DOHH2 (cell line): Measurements from ENCODE around the gene CAMK2D.
A peak's percentile ranks its signal among the peaks of the same experiment; 100 is the strongest.

Experiments
- H3F3A ChIP-seq: fragments of 200-600 bp; sonication (generic), shearing (Covaris generic); 2 replicates; pipeline ENCODE4 v1.6.0; 2016; ENCODE audit warnings: antibody characterized with exemption, mild to moderate bottlenecking; ENCODE audit not compliant: control insufficient read depth, insufficient read depth
- H3K27ac ChIP-seq: fragments of 200-600 bp; sonication (generic); 2 replicates; pipeline ENCODE4 v1.5.1; 2014; ENCODE audit warnings: low read depth, mild to moderate bottlenecking, low read length, moderate library complexity
- H3K27me3 ChIP-seq: fragments of 200-600 bp; sonication (generic); 2 replicates; pipeline ENCODE4 v1.6.1; 2014; ENCODE audit warnings: mild to moderate bottlenecking, low read length, mixed read lengths; ENCODE audit not compliant: control insufficient read depth
- H3K36me3 ChIP-seq: fragments of 200-600 bp; sonication (generic); 2 replicates; pipeline ENCODE4 v1.6.1; 2014; ENCODE audit warnings: mild to moderate bottlenecking, low read length, moderate library complexity, mixed read lengths; ENCODE audit not compliant: control insufficient read depth
- H3K4me1 ChIP-seq: fragments of 200-600 bp; sonication (generic); 2 replicates; pipeline ENCODE4 v1.6.1; 2014; ENCODE audit warnings: mild to moderate bottlenecking, low read length, mixed read lengths; ENCODE audit not compliant: control insufficient read depth
- H3K4me2 ChIP-seq: fragments of 200-600 bp; sonication (generic); 2 replicates; pipeline ENCODE4 v1.6.0; 2014; ENCODE audit warnings: mild to moderate bottlenecking, low read length, moderate library complexity
- H3K4me3 ChIP-seq: fragments of 200-600 bp; sonication (generic); 2 replicates; pipeline ENCODE4 v1.5.1; 2014; ENCODE audit warnings: mild to moderate bottlenecking, low read length, mixed read lengths
- H3K79me2 ChIP-seq: fragments of 200-600 bp; sonication (generic); 2 replicates; pipeline ENCODE4 v1.6.1; 2014; ENCODE audit warnings: mild to moderate bottlenecking, low read length, mixed read lengths; ENCODE audit not compliant: control insufficient read depth
- H3K9me2 ChIP-seq: fragments of 200-600 bp; sonication (generic); replicated peaks from 2 replicates; pipeline ENCODE4 v1.6.1; 2014; ENCODE audit warnings: mild to moderate bottlenecking, low read length, mixed read lengths; ENCODE audit not compliant: control insufficient read depth
- H3K9me3 ChIP-seq: fragments of 200-600 bp; sonication (generic); 2 replicates; pipeline ENCODE4 v1.6.1; 2014; ENCODE audit warnings: antibody characterized with exemption, low read length, mixed read lengths; ENCODE audit not compliant: control insufficient read depth, insufficient read depth
- H4K20me1 ChIP-seq: fragments of 200-600 bp; sonication (generic); 2 replicates; pipeline ENCODE4 v1.6.0; 2014; ENCODE audit warnings: low read depth, mild to moderate bottlenecking, antibody characterized with exemption, low read length, moderate library complexity; ENCODE audit not compliant: control insufficient read depth, insufficient read depth
- EZH2phosphoT487 ChIP-seq: fragments of 200-600 bp; sonication (generic); IDR thresholded peaks from 2 replicates; pipeline ENCODE4 v1.6.1; 2017; ENCODE audit warnings: borderline replicate concordance, mild to moderate bottlenecking, antibody characterized with exemption, low read length, moderate library complexity, mixed read lengths
- TF ChIP-seq, protein P1 (sequence below): fragments of 200-600 bp; sonication (generic); IDR thresholded peaks from one replicate; pipeline ENCODE4 v1.5.1; 2014; ENCODE audit warnings: antibody characterized with exemption, mild to moderate bottlenecking, low read depth, low read length; ENCODE audit not compliant: poor library complexity, severe bottlenecking

Gene CAMK2D

DNA sequence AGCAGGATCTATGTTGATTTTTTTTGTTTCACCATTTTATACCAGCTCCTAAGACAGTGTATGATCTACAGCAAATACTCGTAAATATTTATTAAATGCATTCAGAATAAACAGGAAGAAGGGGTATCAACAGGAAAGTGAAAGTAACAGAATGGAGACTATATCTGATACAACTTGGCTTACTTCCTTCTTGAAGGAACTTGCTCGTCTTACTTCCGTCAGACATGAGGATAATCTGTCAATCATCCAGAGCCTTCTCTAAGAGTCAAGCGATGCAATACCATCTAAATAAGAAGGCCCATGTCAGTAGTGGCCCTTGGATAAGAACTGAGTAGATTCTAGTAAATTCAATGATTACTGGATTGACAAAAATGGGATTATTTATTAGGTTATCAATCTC is 84.2 kb downstream of the CAMK2D start:
- H3K9me2 ChIP-seq, result no peaks in the 10 kb centered on the region
- H3K4me2 ChIP-seq, result peak overlapping the region; percentile 18
- H3K27me3 ChIP-seq, result no peaks in the 10 kb centered on the region
- H3K4me1 ChIP-seq, result peaks cover 73% of the 10 kb centered on the region
- H3F3A ChIP-seq, result peaks cover 3% of the 10 kb centered on the region; the same call in 1 of the 2 replicates
- H3K4me3 ChIP-seq, result no peak overlapping the region
- H4K20me1 ChIP-seq, result 0 out of 2 replicates have a peak, but pooled peaks cover 6% of the 10 kb centered on the region
- H3K79me2 ChIP-seq, result peaks cover 90% of the 10 kb centered on the region
- peaks cover 85% of the 10 kb centered on the region for H3K36me3 ChIP-seq
- no peak for TF ChIP-seq EZH2phosphoT487
- TF ChIP-seq, protein P1, sequence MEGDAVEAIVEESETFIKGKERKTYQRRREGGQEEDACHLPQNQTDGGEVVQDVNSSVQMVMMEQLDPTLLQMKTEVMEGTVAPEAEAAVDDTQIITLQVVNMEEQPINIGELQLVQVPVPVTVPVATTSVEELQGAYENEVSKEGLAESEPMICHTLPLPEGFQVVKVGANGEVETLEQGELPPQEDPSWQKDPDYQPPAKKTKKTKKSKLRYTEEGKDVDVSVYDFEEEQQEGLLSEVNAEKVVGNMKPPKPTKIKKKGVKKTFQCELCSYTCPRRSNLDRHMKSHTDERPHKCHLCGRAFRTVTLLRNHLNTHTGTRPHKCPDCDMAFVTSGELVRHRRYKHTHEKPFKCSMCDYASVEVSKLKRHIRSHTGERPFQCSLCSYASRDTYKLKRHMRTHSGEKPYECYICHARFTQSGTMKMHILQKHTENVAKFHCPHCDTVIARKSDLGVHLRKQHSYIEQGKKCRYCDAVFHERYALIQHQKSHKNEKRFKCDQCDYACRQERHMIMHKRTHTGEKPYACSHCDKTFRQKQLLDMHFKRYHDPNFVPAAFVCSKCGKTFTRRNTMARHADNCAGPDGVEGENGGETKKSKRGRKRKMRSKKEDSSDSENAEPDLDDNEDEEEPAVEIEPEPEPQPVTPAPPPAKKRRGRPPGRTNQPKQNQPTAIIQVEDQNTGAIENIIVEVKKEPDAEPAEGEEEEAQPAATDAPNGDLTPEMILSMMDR, result no peak
- H3K27ac ChIP-seq, result no peak overlapping the region; the same call in 1 of the 2 replicates
- 0 out of 2 replicates have a peak, but pooled peaks cover 3% of the 10 kb centered on the region for H3K9me3 ChIP-seq

DNA sequence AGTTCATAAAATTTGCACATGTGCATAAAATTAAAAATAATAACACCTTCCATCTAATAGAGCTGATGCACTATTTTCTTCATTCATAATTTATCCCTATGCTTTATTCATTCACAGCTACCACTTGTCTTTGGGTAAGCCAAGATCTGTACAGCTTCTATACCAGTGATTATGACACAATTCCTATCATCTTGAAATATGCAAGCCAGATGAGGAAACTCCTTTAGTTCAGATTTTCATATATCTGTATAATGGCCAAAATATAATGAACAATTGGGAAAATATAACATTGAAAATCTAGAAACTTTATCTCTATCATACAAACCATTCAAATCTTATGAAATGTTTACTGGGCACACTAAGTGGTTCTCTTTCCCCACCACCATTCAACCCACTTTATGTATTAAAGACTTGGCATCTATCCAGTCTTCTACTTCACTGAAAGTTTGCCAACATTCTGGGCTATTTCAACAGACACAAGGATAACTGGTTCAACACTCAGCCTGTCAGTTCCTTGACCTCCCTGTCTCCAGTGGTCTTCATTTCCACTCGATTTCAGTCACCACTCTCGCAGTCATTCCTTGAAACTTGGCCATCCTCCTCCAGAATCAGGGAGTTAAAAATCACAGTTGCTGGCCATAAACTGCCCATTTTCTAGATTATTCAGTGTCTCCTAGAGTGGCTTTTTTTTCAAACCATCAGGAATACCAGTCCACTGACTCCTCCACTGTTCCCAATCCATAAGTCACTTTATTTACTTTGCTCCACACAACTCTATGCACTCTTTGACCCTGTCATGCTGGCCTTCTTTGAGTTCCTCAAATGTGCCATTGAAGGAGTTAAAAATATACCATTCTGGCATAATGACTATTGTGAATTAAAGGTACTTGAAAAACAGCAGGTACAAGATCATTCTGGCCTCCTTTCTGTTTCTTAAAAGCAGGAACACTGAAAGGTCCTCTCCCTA is 85.5 kb downstream of the CAMK2D start:
- Histone ChIP-seq H3K4me2 (no peak overlapping the region), H3K27ac (no peak overlapping the region)

DNA sequence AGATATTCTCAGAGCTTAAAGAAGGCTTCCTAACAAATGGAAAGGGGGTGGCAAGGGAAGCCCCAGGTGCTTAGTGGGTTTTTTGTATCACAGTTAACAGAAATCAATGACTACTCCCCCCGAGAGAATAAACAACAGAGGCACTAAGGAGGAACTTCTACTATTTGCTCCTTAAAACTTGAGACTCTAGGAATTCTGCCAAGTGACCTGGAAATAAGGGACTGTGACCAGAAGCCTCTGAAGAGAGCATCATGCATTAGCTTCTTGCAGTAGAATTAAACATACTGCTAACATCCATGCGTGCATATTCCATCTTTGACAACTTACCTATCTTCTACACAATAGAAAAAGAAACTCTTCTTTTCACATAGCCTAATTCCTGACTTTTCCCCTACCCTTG is 86.8 kb downstream of the CAMK2D start:
- no peak overlapping the region for H3K27ac ChIP-seq
- peaks cover 82% of the 10 kb centered on the region for H3K36me3 ChIP-seq
- no peak overlapping the region for H3K4me3 ChIP-seq
- peaks cover 88% of the 10 kb centered on the region for H3K79me2 ChIP-seq
- no peaks in the 10 kb centered on the region for H3K27me3 ChIP-seq
- H3K9me3 ChIP-seq, result no peaks in the 10 kb centered on the region
- peaks cover 64% of the 10 kb centered on the region for H3K4me1 ChIP-seq
- H3F3A ChIP-seq, result peaks cover 3% of the 10 kb centered on the region; the same call in 1 of the 2 replicates
- 0 out of 2 replicates have a peak, but pooled peaks cover 6% of the 10 kb centered on the region for H4K20me1 ChIP-seq
- H3K4me2 ChIP-seq, result no peak overlapping the region
- no peaks in the 10 kb centered on the region for H3K9me2 ChIP-seq
- TF ChIP-seq, protein P1, result no peak
- no peak for TF ChIP-seq EZH2phosphoT487

More for the DNA sequence above, 85.5 kb downstream of the CAMK2D start:
- H3F3A ChIP-seq, result peaks cover 3% of the 10 kb centered on the region; the same call in 1 of the 2 replicates
- no peaks in the 10 kb centered on the region for H3K27me3 ChIP-seq
- H3K4me3 ChIP-seq, result no peak overlapping the region
- H3K4me1 ChIP-seq, result peaks cover 73% of the 10 kb centered on the region
- H3K9me2 ChIP-seq, result no peaks in the 10 kb centered on the region
- H3K9me3 ChIP-seq, result no peaks in the 10 kb centered on the region
- H3K36me3 ChIP-seq, result peaks cover 85% of the 10 kb centered on the region
- no peak for TF ChIP-seq EZH2phosphoT487
- TF ChIP-seq, protein P1, result no peak
- H4K20me1 ChIP-seq, result 0 out of 2 replicates have a peak, but pooled peaks cover 6% of the 10 kb centered on the region
- peaks cover 90% of the 10 kb centered on the region for H3K79me2 ChIP-seq
